Uterus (tissue), 4 donors: ENCODE data around the gene MUC22. TPM values are rescaled to one million over a fixed set of nuclear protein-coding genes. Genes with fewer than 3 reads are reported as not detected.
A peak's percentile ranks its signal among the peaks of the same experiment; 100 is the strongest.

Experiments used
- DNase-seq, 2 donors: peaks; one replicate each; pipeline ENCODE4 v3.0.0-alpha.2; 2019 to 2020
- H3K27ac ChIP-seq, 2 donors: fragments of 200-600 bp; sonication (generic); 1 replicate in 1 of 2; 2 replicates in 1 of 2; pipeline ENCODE4 v1.5.1; 2016 to 2018
- H3K27me3 ChIP-seq, 2 donors: fragments of 200-600 bp; sonication (generic); one replicate each; pipeline ENCODE4 v1.5.1; 2018 to 2019; ENCODE audit warnings: control low read depth in 1 of 2
- H3K36me3 ChIP-seq, 2 donors: fragments of 200-600 bp; sonication (generic); one replicate each; pipeline ENCODE4 v1.5.1; 2019; ENCODE audit warnings: control low read depth in 1 of 2
- H3K4me1 ChIP-seq, 2 donors: fragments of 200-600 bp; sonication (generic); one replicate each; pipeline ENCODE4 v1.5.1; 2018 to 2019; ENCODE audit warnings: control low read depth in 1 of 2
- H3K4me3 ChIP-seq, 2 donors: fragments of 200-600 bp; sonication (generic); 1 replicate in 1 of 2; 2 replicates in 1 of 2; pipeline ENCODE4 v1.5.1; 2018 to 2019; ENCODE audit warnings: mild to moderate bottlenecking in 1 of 2
- H3K9me3 ChIP-seq, 2 donors: fragments of 200-600 bp; sonication (generic); one replicate each; pipeline ENCODE4 v1.5.1; 2019; ENCODE audit warnings: control low read depth in 1 of 2
- CTCF ChIP-seq, 4 experiments: fragments of 200-600 bp in 2 of 4; fragments of 450-650 bp in 2 of 4; sonication (generic) in 2 of 4; IDR thresholded peaks; one replicate each; pipeline ENCODE4 v1.5.1; 2016 to 2019; ENCODE audit warnings: antibody characterized with exemption in 4 of 4, mild to moderate bottlenecking in 2 of 4, moderate library complexity in 1 of 4
- POLR2A ChIP-seq, 2 donors: fragments of 450-650 bp; IDR thresholded peaks; one replicate each; pipeline ENCODE4 v1.6.1; 2016; ENCODE audit warnings: antibody characterized with exemption in 2 of 2, mild to moderate bottlenecking in 1 of 2, moderate library complexity in 1 of 2
- intact Hi-C: fragments of 100-400 bp; cut with DNase I; formaldehyde crosslinking; loops from one replicate; pipeline ENCODE4 v1.15.1; 2023; ENCODE audit warnings: low total_unique reads
- total RNA-seq, 4 donors: library from RNA; depleted of rRNA in 3 of 4; stranded (reverse); fragments of >200 nt in 3 of 4; gene quantifications; one replicate each; pipeline versions ENCODE4 v1.1.0 to v1.2.4, GENCODE V29; 2014 to 2023
- donor health status: DM: yes; HTN: yes; CAD: no.

MUC22 gene
- total RNA-seq, 4 donors from 2014 or later: not detected

- Histone ChIP-seq H3K9me3 (no peaks in the 10 kb centered on the region), H3K36me3 (no peaks in the 10 kb centered on the region), H3K4me3 (no peak overlapping the region), H3K27me3 (no peaks in the 10 kb centered on the region), H3K4me1 (peaks cover 4 to 6% of the 10 kb centered on the region in 2 donors), H3K27ac (no peak overlapping the region)
- intact Hi-C loops: no loop called here
- no peak for DNase-seq
- no peak for TF ChIP-seq POLR2A (IDR thresholded peaks at IDR 0.05)
- TF ChIP-seq CTCF (IDR thresholded peaks at IDR 0.05): no peak
Observed at GRCh38 chr6:30974490-30975252, 35.6 kb upstream of the MUC22 start.

- Histone ChIP-seq H3K27ac (peak overlapping the region in 1 of 2 donors; percentile 59), H3K9me3 (no peaks in the 10 kb centered on the region), H3K4me1 (peaks cover 4 to 6% of the 10 kb centered on the region in 2 donors), H3K27me3 (no peaks in the 10 kb centered on the region), H3K36me3 (no peaks in the 10 kb centered on the region), H3K4me3 (no peak overlapping the region)
- TF ChIP-seq CTCF (IDR thresholded peaks at IDR 0.05) (no peak), POLR2A (IDR thresholded peaks at IDR 0.05) (no peak)
- intact Hi-C loops: no loop called here
- DNase-seq: no peak
Observed at GRCh38 chr6:30979141-30979540, 31.1 kb upstream of the MUC22 start.

DNA sequence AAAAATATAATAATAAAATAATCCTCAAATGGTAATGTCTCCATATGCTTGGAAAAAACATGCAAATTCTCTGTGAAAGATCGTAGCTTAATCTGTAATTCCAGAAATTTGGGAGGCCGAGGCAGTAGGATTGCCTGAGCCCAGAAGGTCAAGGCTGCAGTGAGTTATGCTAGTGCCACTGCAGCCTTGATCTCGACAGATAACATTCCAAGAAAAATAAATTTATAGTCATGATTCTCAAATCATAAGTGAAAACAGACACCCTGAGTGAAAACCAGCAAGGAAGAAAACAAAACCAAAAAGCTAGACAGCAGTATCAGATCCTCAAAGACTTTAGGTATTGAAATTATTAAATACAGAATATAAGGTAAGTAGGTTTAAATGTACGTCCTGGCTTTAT is 30.6 kb upstream of the MUC22 start:
- TF ChIP-seq POLR2A (IDR thresholded peaks at IDR 0.05): no peak
- TF ChIP-seq CTCF (IDR thresholded peaks at IDR 0.05): no peak

GRCh38 chr6:30981942-30982772 is 28.1 kb upstream of the MUC22 start:
- intact Hi-C loops: no loop called here
- H3K36me3 ChIP-seq: no peaks in the 10 kb centered on the region
- no peak for TF ChIP-seq CTCF (IDR thresholded peaks at IDR 0.05)
- no peak for TF ChIP-seq POLR2A (IDR thresholded peaks at IDR 0.05)
- no peaks in the 10 kb centered on the region for H3K27me3 ChIP-seq
- peak; percentile 24 to 33 for DNase-seq
- H3K4me3 ChIP-seq: no peak overlapping the region
- H3K27ac ChIP-seq: peak overlapping the region in 1 of 2 donors; percentile 11
- H3K9me3 ChIP-seq: no peaks in the 10 kb centered on the region
- peaks cover 4 to 6% of the 10 kb centered on the region in 2 donors for H3K4me1 ChIP-seq

More for the DNA sequence above, 30.6 kb upstream of the MUC22 start:
- Histone ChIP-seq H3K27me3 (no peaks in the 10 kb centered on the region), H3K36me3 (no peaks in the 10 kb centered on the region), H3K27ac (peak overlapping the region in 1 of 2 donors; percentile 59), H3K9me3 (no peaks in the 10 kb centered on the region), H3K4me1 (peaks cover 4 to 6% of the 10 kb centered on the region in 2 donors), H3K4me3 (no peak overlapping the region)
- no peak for DNase-seq
- intact Hi-C loops: no loop called here

GRCh38 chr6:30983439-30983838 is 26.8 kb upstream of the MUC22 start, which contains the start of gene MUC21:
Gene MUC21, plus strand, starts transcription at chr6:30983718. Its CDS starts 241 bp downstream, at chr6:30983959.
- TF ChIP-seq CTCF (IDR thresholded peaks at IDR 0.05) (no peak), POLR2A (IDR thresholded peaks at IDR 0.05) (no peak)
- H3K4me1 ChIP-seq: peaks cover 1 to 4% of the 10 kb centered on the region in 2 donors
- H3K36me3 ChIP-seq: no peaks in the 10 kb centered on the region
- intact Hi-C loops: no loop called here
- no peak within 1 kb of the TSS for H3K4me3 ChIP-seq
- DNase-seq: no peak
- H3K27me3 ChIP-seq: no peaks in the 10 kb centered on the region
- H3K9me3 ChIP-seq: no peaks in the 10 kb centered on the region
- H3K27ac ChIP-seq: no peak within 1 kb of the TSS
